HEK293 (cell line): ENCODE data around the gene FAIM.
"Not testable (repeated sequence)": the region's sequence is repeated elsewhere in the genome, so short reads cannot be mapped to it uniquely, and the experiment has no call there.

Source experiments
- CTCF ChIA-PET: fragments of 350-600 bp; formaldehyde crosslinking; extraction: SDS; loops from one replicate; lab custom pipeline; 2021; ENCODE audit warnings: antibody characterized with exemption; lab: Yijun Ruan, JAX
- POLR2A ChIA-PET: fragments of 300-600 bp; formaldehyde crosslinking; extraction: SDS; loops from one replicate; lab custom pipeline; 2020; ENCODE audit warnings: antibody characterized with exemption, inconsistent platforms; lab: Yijun Ruan, JAX
- H3K27ac ChIP-seq: fragments of 200-500 bp; sonication (Bioruptor generic); 2 replicates; pipeline ENCODE4 v1.5.1; 2014; ENCODE audit warnings: low read depth, low read length, control low read depth, inconsistent platforms; ENCODE audit errors: extremely low read depth
- H3K36me3 ChIP-seq, 2 experiments: fragments of 200-500 bp in 1 of 2; sonication (Bioruptor generic) in 1 of 2; 1 replicate in 1 of 2; 2 replicates in 1 of 2; pipeline ENCODE4 v1.5.1; 2014 to 2017; ENCODE audit warnings: inconsistent platforms in 2 of 2, low read length in 2 of 2; ENCODE audit not compliant: control insufficient read depth in 2 of 2, insufficient read depth in 1 of 2
- H3K4me1 ChIP-seq: fragments of 200-500 bp; sonication (Bioruptor generic); 2 replicates; pipeline ENCODE4 v1.5.1; 2014; ENCODE audit warnings: mild to moderate bottlenecking, low read length, inconsistent platforms; ENCODE audit not compliant: control insufficient read depth, insufficient read depth
- H3K4me3 ChIP-seq: 2 replicates; pipeline ENCODE4 v1.5.1; 2011; ENCODE audit warnings: low read depth, mild to moderate bottlenecking, control low read depth, low read length, moderate library complexity
- H3K9me3 ChIP-seq: fragments of 200-500 bp; sonication (Bioruptor generic); 2 replicates; pipeline ENCODE4 v1.5.1; 2014; ENCODE audit warnings: low read depth, low read length, inconsistent platforms; ENCODE audit not compliant: control insufficient read depth, insufficient read depth
- SCRT1 ChIP-seq: fragments of 450-650 bp; formaldehyde crosslinking; IDR thresholded peaks from 2 replicates; pipeline ENCODE4 v1.5.1; 2016; ENCODE audit warnings: missing biosample characterization, missing genetic modification characterization, borderline replicate concordance
- ZEB2 ChIP-seq: fragments of 450-650 bp; formaldehyde crosslinking; IDR thresholded peaks from 2 replicates; pipeline ENCODE4 v1.5.1; 2016; ENCODE audit warnings: missing biosample characterization, missing genetic modification characterization
- ZNF211 ChIP-seq: fragments of 450-650 bp; formaldehyde crosslinking; IDR thresholded peaks from 2 replicates; pipeline ENCODE4 v1.5.1; 2016; ENCODE audit warnings: low read depth, missing biosample characterization, missing genetic modification characterization
- ZNF239 ChIP-seq: fragments of 450-650 bp; formaldehyde crosslinking; IDR thresholded peaks from 2 replicates; pipeline ENCODE4 v1.5.1; 2016; ENCODE audit warnings: missing biosample characterization, missing genetic modification characterization
- ZNF274 ChIP-seq, 2 experiments: fragments of 200-500 bp in 1 of 2; fragments of 450-650 bp in 1 of 2; sonication (Bioruptor generic) in 1 of 2; formaldehyde crosslinking in 1 of 2; IDR thresholded peaks; 2 replicates each; pipeline versions ENCODE4 v1.5.1 to v1.6.1; 2014 to 2016; ENCODE audit warnings: borderline replicate concordance in 1 of 2, inconsistent platforms in 1 of 2, low read length in 1 of 2, missing biosample characterization in 1 of 2, missing genetic modification characterization in 1 of 2
- ZNF292 ChIP-seq: fragments of 450-650 bp; formaldehyde crosslinking; IDR thresholded peaks from 2 replicates; pipeline ENCODE4 v1.5.1; 2016; ENCODE audit warnings: low read depth, missing biosample characterization, missing genetic modification characterization, borderline replicate concordance
- ZNF311 ChIP-seq: fragments of 450-650 bp; formaldehyde crosslinking; IDR thresholded peaks from 2 replicates; pipeline ENCODE4 v1.5.1; 2017; ENCODE audit warnings: missing biosample characterization, missing genetic modification characterization, borderline replicate concordance
- ZNF350 ChIP-seq: fragments of 450-650 bp; formaldehyde crosslinking; IDR thresholded peaks from 2 replicates; pipeline ENCODE4 v1.5.0; 2017; ENCODE audit warnings: missing biosample characterization, mild to moderate bottlenecking, missing genetic modification characterization
- ZNF366 ChIP-seq: fragments of 450-650 bp; formaldehyde crosslinking; conservative IDR thresholded peaks from 2 replicates; pipeline ENCODE4 v1.5.1; 2016; ENCODE audit warnings: missing biosample characterization, missing genetic modification characterization
- ZNF433 ChIP-seq: fragments of 450-650 bp; formaldehyde crosslinking; IDR thresholded peaks from 2 replicates; pipeline ENCODE4 v1.5.1; 2016; ENCODE audit warnings: missing biosample characterization, missing genetic modification characterization, low read depth
- ZNF501 ChIP-seq: fragments of 450-650 bp; formaldehyde crosslinking; IDR thresholded peaks from 2 replicates; pipeline ENCODE4 v1.5.1; 2016; ENCODE audit warnings: missing biosample characterization, missing genetic modification characterization
- ZNF548 ChIP-seq: fragments of 450-650 bp; formaldehyde crosslinking; IDR thresholded peaks from 2 replicates; pipeline ENCODE4 v1.5.1; 2016; ENCODE audit warnings: missing biosample characterization, missing genetic modification characterization
- ZNF558 ChIP-seq: fragments of 450-650 bp; formaldehyde crosslinking; IDR thresholded peaks from 2 replicates; pipeline ENCODE4 v1.5.1; 2016; ENCODE audit warnings: missing biosample characterization, missing genetic modification characterization
- ZNF561 ChIP-seq: fragments of 450-650 bp; IDR thresholded peaks from 2 replicates; pipeline ENCODE4 v1.5.1; 2018; ENCODE audit warnings: missing biosample characterization, missing genetic modification characterization, borderline replicate concordance
- ZNF677 ChIP-seq: fragments of 450-650 bp; IDR thresholded peaks from 2 replicates; pipeline ENCODE4 v1.5.0; 2018; ENCODE audit warnings: missing biosample characterization, mild to moderate bottlenecking, missing genetic modification characterization, moderate library complexity
- ZNF747 ChIP-seq: fragments of 450-650 bp; formaldehyde crosslinking; IDR thresholded peaks from 2 replicates; pipeline ENCODE4 v1.5.1; 2016; ENCODE audit warnings: missing biosample characterization, missing genetic modification characterization
- ZNF830 ChIP-seq: fragments of 450-650 bp; IDR thresholded peaks from 2 replicates; pipeline ENCODE4 v1.5.0; 2018; ENCODE audit warnings: missing biosample characterization, missing genetic modification characterization, low read depth, mild to moderate bottlenecking, moderate library complexity
- TF ChIP-seq, protein P1 (sequence below): fragments of 450-650 bp; formaldehyde crosslinking; IDR thresholded peaks from 2 replicates; pipeline ENCODE4 v1.5.1; 2016; ENCODE audit warnings: missing biosample characterization, missing genetic modification characterization, borderline replicate concordance
- TF ChIP-seq, protein P2 (sequence below): fragments of 450-650 bp; formaldehyde crosslinking; IDR thresholded peaks from 2 replicates; pipeline ENCODE4 v1.5.1; 2016; ENCODE audit warnings: missing biosample characterization, missing genetic modification characterization
- TF ChIP-seq, protein P3 (sequence below): fragments of 450-650 bp; formaldehyde crosslinking; conservative IDR thresholded peaks from 2 replicates; pipeline ENCODE4 v1.5.1; 2016; ENCODE audit warnings: low read depth, missing biosample characterization, missing genetic modification characterization
- TF ChIP-seq, protein P4 (sequence below): fragments of 450-650 bp; formaldehyde crosslinking; IDR thresholded peaks from 2 replicates; pipeline ENCODE4 v1.5.1; 2017; ENCODE audit warnings: missing biosample characterization, missing genetic modification characterization

The FAIM gene

DNA sequence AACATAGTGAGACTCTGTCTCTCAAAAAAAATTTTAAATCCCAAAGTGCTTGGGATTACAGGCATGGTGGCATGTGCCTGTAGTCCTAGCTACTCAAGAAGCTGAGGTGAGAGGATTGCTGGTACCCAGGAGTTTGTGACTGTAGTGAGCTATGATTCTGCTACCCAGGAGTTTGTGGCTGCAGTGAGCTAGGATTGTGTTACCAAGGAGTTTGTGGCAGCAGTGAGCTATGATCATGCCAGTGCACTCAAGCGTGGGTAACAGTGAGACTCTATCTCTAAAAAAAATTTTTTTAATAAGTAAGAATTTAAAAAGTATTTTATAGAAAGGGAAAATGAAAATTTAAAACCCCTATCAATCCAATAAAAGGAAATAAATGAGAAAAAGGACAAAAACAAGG lies 69.5 kb downstream of the FAIM start (continued):
- TF ChIP-seq, protein P1, sequence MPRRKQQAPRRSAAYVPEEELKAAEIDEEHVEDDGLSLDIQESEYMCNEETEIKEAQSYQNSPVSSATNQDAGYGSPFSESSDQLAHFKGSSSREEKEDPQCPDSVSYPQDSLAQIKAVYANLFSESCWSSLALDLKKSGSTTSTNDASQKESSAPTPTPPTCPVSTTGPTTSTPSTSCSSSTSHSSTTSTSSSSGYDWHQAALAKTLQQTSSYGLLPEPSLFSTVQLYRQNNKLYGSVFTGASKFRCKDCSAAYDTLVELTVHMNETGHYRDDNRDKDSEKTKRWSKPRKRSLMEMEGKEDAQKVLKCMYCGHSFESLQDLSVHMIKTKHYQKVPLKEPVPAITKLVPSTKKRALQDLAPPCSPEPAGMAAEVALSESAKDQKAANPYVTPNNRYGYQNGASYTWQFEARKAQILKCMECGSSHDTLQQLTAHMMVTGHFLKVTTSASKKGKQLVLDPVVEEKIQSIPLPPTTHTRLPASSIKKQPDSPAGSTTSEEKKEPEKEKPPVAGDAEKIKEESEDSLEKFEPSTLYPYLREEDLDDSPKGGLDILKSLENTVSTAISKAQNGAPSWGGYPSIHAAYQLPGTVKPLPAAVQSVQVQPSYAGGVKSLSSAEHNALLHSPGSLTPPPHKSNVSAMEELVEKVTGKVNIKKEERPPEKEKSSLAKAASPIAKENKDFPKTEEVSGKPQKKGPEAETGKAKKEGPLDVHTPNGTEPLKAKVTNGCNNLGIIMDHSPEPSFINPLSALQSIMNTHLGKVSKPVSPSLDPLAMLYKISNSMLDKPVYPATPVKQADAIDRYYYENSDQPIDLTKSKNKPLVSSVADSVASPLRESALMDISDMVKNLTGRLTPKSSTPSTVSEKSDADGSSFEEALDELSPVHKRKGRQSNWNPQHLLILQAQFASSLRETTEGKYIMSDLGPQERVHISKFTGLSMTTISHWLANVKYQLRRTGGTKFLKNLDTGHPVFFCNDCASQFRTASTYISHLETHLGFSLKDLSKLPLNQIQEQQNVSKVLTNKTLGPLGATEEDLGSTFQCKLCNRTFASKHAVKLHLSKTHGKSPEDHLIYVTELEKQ (tag by site-specific recombination), result no peak
- TF ChIP-seq ZNF747 (tag by site-specific recombination), result no peak
- no peak for TF ChIP-seq ZNF830 (tag by site-specific recombination)
- no peak for TF ChIP-seq ZNF433 (tag by site-specific recombination)
- TF ChIP-seq, protein P2, sequence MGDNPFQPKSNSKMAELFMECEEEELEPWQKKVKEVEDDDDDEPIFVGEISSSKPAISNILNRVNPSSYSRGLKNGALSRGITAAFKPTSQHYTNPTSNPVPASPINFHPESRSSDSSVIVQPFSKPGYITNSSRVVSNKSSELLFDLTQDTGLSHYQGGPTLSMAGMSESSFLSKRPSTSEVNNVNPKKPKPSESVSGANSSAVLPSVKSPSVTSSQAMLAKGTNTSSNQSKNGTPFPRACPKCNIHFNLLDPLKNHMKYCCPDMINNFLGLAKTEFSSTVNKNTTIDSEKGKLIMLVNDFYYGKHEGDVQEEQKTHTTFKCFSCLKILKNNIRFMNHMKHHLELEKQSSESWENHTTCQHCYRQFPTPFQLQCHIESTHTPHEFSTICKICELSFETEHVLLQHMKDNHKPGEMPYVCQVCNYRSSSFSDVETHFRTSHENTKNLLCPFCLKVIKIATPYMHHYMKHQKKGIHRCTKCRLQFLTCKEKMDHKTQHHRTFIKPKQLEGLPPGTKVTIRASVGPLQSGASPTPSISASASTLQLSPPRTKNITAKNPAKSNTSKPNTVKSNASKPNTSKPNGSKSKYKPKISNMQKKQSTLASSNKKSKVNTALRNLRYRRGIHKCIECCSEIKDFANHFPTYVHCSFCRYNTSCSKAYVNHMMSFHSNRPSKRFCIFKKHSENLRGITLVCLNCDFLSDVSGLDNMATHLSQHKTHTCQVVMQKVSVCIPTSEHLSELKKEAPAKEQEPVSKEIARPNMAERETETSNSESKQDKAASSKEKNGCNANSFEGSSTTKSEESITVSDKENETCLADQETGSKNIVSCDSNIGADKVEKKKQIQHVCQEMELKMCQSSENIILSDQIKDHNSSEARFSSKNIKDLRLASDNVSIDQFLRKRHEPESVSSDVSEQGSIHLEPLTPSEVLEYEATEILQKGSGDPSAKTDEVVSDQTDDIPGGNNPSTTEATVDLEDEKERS (tag by site-specific recombination), result no peak
- TF ChIP-seq, protein P3, sequence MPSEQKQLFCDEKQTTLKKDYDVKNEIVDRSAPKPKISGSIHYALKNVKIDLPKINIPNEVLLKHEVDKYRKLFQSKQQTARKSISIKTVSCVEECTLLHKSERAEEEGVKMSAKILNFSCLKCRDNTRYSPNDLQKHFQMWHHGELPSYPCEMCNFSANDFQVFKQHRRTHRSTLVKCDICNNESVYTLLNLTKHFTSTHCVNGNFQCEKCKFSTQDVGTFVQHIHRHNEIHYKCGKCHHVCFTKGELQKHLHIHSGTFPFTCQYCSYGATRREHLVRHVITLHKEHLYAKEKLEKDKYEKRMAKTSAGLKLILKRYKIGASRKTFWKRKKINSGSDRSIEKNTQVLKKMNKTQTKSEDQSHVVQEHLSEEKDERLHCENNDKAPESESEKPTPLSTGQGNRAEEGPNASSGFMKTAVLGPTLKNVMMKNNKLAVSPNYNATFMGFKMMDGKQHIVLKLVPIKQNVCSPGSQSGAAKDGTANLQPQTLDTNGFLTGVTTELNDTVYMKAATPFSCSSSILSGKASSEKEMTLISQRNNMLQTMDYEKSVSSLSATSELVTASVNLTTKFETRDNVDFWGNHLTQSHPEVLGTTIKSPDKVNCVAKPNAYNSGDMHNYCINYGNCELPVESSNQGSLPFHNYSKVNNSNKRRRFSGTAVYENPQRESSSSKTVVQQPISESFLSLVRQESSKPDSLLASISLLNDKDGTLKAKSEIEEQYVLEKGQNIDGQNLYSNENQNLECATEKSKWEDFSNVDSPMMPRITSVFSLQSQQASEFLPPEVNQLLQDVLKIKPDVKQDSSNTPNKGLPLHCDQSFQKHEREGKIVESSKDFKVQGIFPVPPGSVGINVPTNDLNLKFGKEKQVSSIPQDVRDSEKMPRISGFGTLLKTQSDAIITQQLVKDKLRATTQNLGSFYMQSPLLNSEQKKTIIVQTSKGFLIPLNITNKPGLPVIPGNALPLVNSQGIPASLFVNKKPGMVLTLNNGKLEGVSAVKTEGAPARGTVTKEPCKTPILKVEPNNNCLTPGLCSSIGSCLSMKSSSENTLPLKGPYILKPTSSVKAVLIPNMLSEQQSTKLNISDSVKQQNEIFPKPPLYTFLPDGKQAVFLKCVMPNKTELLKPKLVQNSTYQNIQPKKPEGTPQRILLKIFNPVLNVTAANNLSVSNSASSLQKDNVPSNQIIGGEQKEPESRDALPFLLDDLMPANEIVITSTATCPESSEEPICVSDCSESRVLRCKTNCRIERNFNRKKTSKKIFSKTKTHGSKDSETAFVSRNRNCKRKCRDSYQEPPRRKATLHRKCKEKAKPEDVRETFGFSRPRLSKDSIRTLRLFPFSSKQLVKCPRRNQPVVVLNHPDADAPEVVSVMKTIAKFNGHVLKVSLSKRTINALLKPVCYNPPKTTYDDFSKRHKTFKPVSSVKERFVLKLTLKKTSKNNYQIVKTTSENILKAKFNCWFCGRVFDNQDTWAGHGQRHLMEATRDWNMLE (tag by site-specific recombination), result no peak
- TF ChIP-seq ZNF350 (tag by site-specific recombination), result no peak
- no peak for TF ChIP-seq SCRT1 (tag by site-specific recombination)
- no peak for TF ChIP-seq ZNF211
- no peak for TF ChIP-seq ZNF274 (IDR thresholded peaks at IDR 0.05; ENCODE audit: low read length)
- no peak for TF ChIP-seq ZNF274 (tag by site-specific recombination; IDR thresholded peaks at IDR 0.05; ENCODE audit: borderline replicate concordance)
- TF ChIP-seq ZNF558 (tag by site-specific recombination), result no peak
- TF ChIP-seq, all 188 proteins: peak for 0

DNA sequence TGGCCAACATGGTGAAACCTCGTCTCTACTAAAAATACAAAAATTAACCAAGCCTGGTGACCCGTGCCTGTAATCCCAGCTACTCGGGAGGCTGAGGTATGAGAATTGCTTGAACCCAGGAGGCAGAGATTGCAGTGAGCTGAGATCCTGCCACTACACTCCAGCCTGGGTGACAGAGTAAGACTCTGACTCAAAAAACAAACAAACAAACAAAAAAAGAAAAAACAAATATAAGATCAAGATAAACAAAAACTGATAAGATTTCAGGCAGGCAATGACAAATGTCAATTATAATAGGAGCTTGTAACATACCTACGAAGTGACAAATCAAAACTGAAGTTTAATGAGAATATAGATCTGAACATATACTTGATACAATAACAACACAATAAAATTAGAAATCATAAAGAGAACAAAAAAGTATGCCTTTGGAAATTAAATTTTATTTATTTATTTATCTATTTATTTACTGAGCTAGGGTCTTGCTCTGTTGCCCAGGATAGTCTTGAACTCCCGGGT lies 70.4 kb downstream of the FAIM start:
- Histone ChIP-seq H3K4me3 (no peak overlapping the region), H3K9me3 (no peaks in the 10 kb centered on the region), H3K36me3 (peaks cover 0 to 3% of the 10 kb centered on the region in 2 experiments; a peak in 2 of 3 replicates), H3K27ac (no peak overlapping the region), H3K4me1 (no peaks in the 10 kb centered on the region)
- TF ChIP-seq ZNF677 (tag by site-specific recombination) (no peak), ZNF561 (no peak), ZNF501 (no peak), ZEB2 (tag by site-specific recombination) (no peak), ZNF311 (tag by site-specific recombination) (no peak), ZNF548 (tag by site-specific recombination) (no peak), ZNF239 (tag by site-specific recombination) (no peak), ZNF292 (tag by site-specific recombination) (no peak), ZNF366 (tag by site-specific recombination) (no peak)
- TF ChIP-seq, protein P4, sequence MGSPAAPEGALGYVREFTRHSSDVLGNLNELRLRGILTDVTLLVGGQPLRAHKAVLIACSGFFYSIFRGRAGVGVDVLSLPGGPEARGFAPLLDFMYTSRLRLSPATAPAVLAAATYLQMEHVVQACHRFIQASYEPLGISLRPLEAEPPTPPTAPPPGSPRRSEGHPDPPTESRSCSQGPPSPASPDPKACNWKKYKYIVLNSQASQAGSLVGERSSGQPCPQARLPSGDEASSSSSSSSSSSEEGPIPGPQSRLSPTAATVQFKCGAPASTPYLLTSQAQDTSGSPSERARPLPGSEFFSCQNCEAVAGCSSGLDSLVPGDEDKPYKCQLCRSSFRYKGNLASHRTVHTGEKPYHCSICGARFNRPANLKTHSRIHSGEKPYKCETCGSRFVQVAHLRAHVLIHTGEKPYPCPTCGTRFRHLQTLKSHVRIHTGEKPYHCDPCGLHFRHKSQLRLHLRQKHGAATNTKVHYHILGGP (tag by site-specific recombination), result no peak
- ChIA-PET CTCF (interaction anchor here (0.7 to 1.9 kb wide), 2 partner anchors 8 to 236 kb away, joined by 4 to 7 read pairs; no protein-coding TSS in a partner anchor), POLR2A (no interaction called here)

DNA sequence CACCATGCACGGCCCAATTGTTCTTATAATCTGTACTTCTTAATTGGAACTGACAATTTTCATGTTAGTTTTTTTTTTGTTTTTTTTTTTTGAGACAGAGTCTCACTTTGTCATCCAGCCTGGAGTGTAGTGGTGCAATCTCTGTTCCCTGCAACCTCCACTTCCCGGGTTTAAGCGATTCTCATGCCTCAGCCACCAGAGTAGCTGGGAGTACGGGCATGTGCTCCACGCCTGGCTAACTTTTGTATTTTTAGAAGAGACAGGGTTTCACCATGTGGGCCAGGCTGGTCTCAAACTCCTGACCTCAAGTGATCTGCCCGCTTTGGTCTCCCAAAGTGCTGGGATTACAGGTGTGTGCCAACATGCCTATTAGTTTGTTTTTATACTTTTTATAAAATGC lies 72.4 kb downstream of the FAIM start:
- H3K36me3 ChIP-seq, H3K4me1 ChIP-seq, H3K4me3 ChIP-seq, H3K9me3 ChIP-seq, CTCF ChIA-PET, POLR2A ChIA-PET, H3K27ac ChIP-seq: not testable (repeated sequence)
